Activated naive CD8-positive, alpha-beta T cell treated with anti-CD3 and anti-CD28 coated beads, Interleukin-2, amount 10 ng/mL, durations not matched to agents 7 days and 5 days (primary cell): Measurements from ENCODE around the gene TBL1XR1. TPM values are rescaled to one million over a fixed set of nuclear protein-coding genes. Genes with fewer than 3 reads are reported as not detected.

ENCODE experiments used
- ATAC-seq: fragments of 150-1000 bp; cut with Tn5 transposase; one replicate; pipeline ENCODE4 v1.10.0; 2021; ENCODE audit warnings: low read depth, moderate library complexity
- POLR2A ChIA-PET: fragments of 350-600 bp; sonication (Branson Sonifier 250); formaldehyde crosslinking; loops from one replicate; lab custom pipeline; 2021; ENCODE audit warnings: antibody characterized with exemption; lab: Charles Lee
- DNase-seq: peaks from one replicate; pipeline ENCODE4 v3.0.0; 2021
- H3K27ac Mint-ChIP-seq: one replicate; pipeline ENCODE4 v1.8.0; 2022; ENCODE audit warnings: mild to moderate bottlenecking, mixed read lengths
- H3K27me3 Mint-ChIP-seq: one replicate; pipeline ENCODE4 v1.8.0; 2022; ENCODE audit warnings: mild to moderate bottlenecking, moderate library complexity, mixed read lengths
- H3K36me3 Mint-ChIP-seq: one replicate; pipeline ENCODE4 v1.8.0; 2021; ENCODE audit warnings: mild to moderate bottlenecking, mixed read lengths
- H3K4me1 Mint-ChIP-seq: one replicate; pipeline ENCODE4 v1.8.0; 2021; ENCODE audit warnings: mixed read lengths
- H3K4me3 Mint-ChIP-seq: one replicate; pipeline ENCODE4 v1.8.0; 2022; ENCODE audit warnings: mild to moderate bottlenecking, moderate library complexity, mixed read lengths
- H3K9me3 Mint-ChIP-seq: one replicate; pipeline ENCODE4 v1.8.0; 2021; ENCODE audit warnings: mixed read lengths
- total RNA-seq, 2 experiments: library from RNA; stranded (reverse); gene quantifications; one replicate each; pipeline ENCODE4 v1.2.3, GENCODE V29; 2021

Gene TBL1XR1
- total RNA-seq, 2 experiments from 2014 or later: 176 TPM

DNA sequence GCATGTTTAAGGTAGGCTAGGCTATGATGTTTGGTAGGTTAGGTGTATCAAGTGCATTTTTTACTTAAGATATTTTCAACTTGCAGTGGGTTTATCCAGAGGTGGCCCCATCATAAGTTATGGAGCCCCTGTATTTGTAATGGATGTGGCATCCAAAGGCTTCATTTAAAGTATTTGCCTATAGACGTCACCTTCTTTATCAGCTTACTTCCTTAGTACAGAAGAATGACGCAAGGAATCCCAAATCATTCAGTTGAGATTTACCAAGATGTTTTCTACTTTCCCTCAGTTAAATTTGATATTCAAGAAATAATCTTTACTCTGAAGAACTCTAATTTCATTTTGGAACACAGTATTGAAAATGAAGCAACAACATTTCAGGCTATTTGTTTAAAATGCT, 201.3 kb downstream of the TBL1XR1 start:
- ATAC-seq (no peak), DNase-seq (no peak)
- POLR2A ChIA-PET: no interaction called here
- H3K9me3 Mint-ChIP-seq: peaks cover 12% of the 10 kb centered on the region
- H3K4me1 Mint-ChIP-seq: no peaks in the 10 kb centered on the region
- no peak overlapping the region for H3K27ac Mint-ChIP-seq
- H3K4me3 Mint-ChIP-seq: no peak overlapping the region
- H3K27me3 Mint-ChIP-seq: no peaks in the 10 kb centered on the region
- H3K36me3 Mint-ChIP-seq: peaks cover 7% of the 10 kb centered on the region

DNA sequence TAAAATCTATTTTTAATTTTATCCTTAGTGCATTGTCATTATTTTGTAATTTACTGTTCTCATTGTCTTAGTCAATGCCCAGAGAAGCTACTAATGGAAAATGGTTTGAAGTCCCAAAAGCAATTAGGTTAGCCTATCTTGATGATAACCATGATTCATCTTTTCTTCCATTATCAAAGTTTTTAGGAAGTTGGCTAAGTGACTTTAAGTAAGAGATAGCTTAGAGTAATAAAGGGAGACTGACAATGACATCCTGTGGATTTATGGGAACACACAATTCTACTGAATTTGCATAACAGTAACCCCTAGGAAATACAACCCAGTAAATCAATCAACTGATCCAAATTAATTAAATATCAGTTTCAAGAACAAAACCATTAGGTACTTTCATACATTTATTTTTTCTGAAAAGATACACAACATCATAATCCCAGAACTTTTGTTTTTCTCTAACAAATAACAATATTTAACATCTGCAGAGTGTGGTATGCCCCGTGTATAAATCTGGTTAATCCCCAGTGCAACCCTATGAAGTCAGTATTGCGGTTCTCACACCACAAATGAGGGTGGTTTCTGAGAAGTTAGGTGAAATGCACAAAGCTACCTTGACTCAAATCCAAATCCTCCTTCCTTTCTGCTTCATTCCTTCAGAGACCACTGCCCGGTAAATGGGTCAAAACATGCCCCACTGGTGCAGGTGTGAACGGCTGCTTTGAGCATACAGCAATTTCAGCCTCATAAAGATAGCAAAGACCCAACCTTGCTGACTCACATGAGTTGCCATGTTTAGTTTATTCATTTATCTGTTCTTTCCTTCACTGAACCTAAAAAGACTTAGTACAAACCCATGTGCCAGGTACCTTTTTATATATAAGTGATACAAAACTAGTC, 202.1 kb downstream of the TBL1XR1 start:
- ATAC-seq (no peak), DNase-seq (no peak)
- POLR2A ChIA-PET: no interaction called here
- peaks cover under 1% of the 10 kb centered on the region for H3K36me3 Mint-ChIP-seq
- no peaks in the 10 kb centered on the region for H3K27me3 Mint-ChIP-seq
- H3K27ac Mint-ChIP-seq: no peak overlapping the region
- H3K4me3 Mint-ChIP-seq: no peak overlapping the region
- H3K9me3 Mint-ChIP-seq: peaks cover 5% of the 10 kb centered on the region
- H3K4me1 Mint-ChIP-seq: no peaks in the 10 kb centered on the region

GRCh38 chr3:176994393-176994792, 202.9 kb downstream of the TBL1XR1 start:
- Mint-ChIP-seq H3K4me1 (no peaks in the 10 kb centered on the region), H3K4me3 (no peak overlapping the region), H3K27ac (no peak overlapping the region), H3K27me3 (no peaks in the 10 kb centered on the region), H3K36me3 (no peaks in the 10 kb centered on the region), H3K9me3 (peaks cover 5% of the 10 kb centered on the region)
- POLR2A ChIA-PET: no interaction called here
- ATAC-seq (no peak), DNase-seq (no peak)

DNA sequence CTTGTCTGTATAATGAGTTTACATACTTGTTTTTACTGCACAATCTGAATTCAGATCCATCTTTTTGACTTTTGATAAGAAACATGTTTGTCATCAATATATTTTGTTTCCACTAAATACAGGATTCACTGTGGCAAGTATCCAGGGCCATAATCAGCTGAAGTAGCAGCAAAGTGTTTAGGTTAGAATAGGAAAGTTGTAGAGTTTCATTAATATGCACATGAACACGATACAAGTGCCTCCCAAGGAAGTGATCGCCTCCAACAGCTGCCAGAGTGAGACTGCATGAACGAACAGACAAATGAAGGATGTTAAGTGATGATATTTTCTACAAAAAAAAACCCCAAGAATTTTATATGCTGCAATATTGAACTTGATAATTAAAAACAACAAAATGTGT, 204.3 kb downstream of the TBL1XR1 start:
- peaks cover 5% of the 10 kb centered on the region for H3K9me3 Mint-ChIP-seq
- H3K4me3 Mint-ChIP-seq: no peak overlapping the region
- DNase-seq (no peak), ATAC-seq (no peak)
- POLR2A ChIA-PET: no interaction called here
- H3K4me1 Mint-ChIP-seq: no peaks in the 10 kb centered on the region
- H3K36me3 Mint-ChIP-seq: no peaks in the 10 kb centered on the region
- no peak overlapping the region for H3K27ac Mint-ChIP-seq
- H3K27me3 Mint-ChIP-seq: no peaks in the 10 kb centered on the region

- DNase-seq: no peak
- Mint-ChIP-seq H3K27ac (no peak overlapping the region), H3K27me3 (no peaks in the 10 kb centered on the region), H3K36me3 (no peaks in the 10 kb centered on the region), H3K9me3 (peaks cover 5% of the 10 kb centered on the region), H3K4me1 (no peaks in the 10 kb centered on the region), H3K4me3 (no peak overlapping the region)
- ATAC-seq: no peak
- POLR2A ChIA-PET: no interaction called here
Observed at GRCh38 chr3:176992565-176992964, 204.7 kb downstream of the TBL1XR1 start.

GRCh38 chr3:176988795-176989194, 208.5 kb downstream of the TBL1XR1 start:
- no peaks in the 10 kb centered on the region for H3K27me3 Mint-ChIP-seq
- POLR2A ChIA-PET: no interaction called here
- no peaks in the 10 kb centered on the region for H3K4me1 Mint-ChIP-seq
- H3K9me3 Mint-ChIP-seq: peaks cover 5% of the 10 kb centered on the region
- H3K27ac Mint-ChIP-seq: no peak overlapping the region
- DNase-seq (no peak), ATAC-seq (no peak)
- no peak overlapping the region for H3K4me3 Mint-ChIP-seq
- peaks cover 2% of the 10 kb centered on the region for H3K36me3 Mint-ChIP-seq

DNA sequence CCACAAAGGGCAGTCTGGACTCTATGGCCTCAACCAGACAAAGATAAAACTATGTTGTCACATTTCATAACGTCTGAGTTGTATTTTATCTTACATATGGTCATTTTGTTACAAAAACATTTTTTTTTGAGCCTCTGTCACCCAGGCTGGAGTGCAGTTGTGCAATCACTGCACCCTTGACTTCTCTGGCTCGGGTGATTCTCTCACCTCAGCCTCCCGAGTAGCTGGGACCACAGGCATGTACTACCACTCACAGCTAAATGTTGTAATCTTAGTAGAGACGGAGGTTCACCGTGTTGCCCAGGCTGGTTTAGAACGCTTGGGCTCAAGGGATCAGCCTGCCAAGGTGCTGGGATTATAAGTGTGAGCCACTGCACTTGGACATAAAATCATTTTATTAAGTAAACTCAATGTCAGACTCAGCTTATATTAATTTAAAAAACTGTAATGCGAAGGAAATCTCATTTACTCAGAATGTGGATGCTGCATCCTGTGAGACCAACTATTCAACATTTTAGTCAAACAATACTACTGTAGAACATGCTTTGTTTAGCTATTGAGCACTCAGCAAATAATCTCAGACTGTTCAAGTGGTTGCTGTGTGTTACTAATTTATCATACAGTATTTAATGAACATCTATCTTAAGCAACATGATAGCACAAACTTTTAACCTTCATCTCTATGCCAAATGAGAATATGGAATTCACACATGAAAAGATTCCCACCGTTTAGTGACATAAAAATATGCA, 209.2 kb downstream of the TBL1XR1 start:
- Mint-ChIP-seq H3K4me3 (no peak overlapping the region), H3K9me3 (peaks cover 5% of the 10 kb centered on the region), H3K36me3 (peaks cover 2% of the 10 kb centered on the region), H3K4me1 (no peaks in the 10 kb centered on the region), H3K27ac (no peak overlapping the region), H3K27me3 (no peaks in the 10 kb centered on the region)
- POLR2A ChIA-PET: no interaction called here
- ATAC-seq (no peak), DNase-seq (no peak)

DNA sequence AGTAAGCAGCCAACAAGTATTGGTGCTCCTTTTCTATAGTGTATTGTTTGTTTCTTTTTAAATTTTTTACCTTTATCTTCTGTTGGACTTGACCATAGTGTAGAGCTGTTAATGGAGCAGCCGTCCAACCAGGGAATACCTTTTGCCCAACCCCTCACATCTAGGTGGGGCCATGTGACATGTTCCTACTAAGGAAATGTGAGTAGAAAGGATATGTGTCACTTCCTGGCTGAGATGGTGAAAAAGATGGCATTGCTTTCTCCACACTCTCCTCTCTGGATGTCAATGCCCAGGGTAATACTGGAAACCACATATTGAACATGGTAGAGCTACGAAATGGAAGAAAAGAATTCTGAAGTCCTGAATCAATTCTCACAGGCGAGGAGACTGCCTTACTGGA, 218.8 kb downstream of the TBL1XR1 start:
- Mint-ChIP-seq H3K4me1 (peaks cover 3% of the 10 kb centered on the region), H3K36me3 (peaks cover 2% of the 10 kb centered on the region), H3K27me3 (no peaks in the 10 kb centered on the region), H3K9me3 (peaks cover 11% of the 10 kb centered on the region), H3K27ac (no peak overlapping the region), H3K4me3 (no peak overlapping the region)
- DNase-seq: no peak
- no peak for ATAC-seq
- POLR2A ChIA-PET: no interaction called here

GRCh38 chr3:176977331-176977730, 220.0 kb downstream of the TBL1XR1 start:
- ATAC-seq: no peak

GRCh38 chr3:176976586-176976985, 220.7 kb downstream of the TBL1XR1 start:
- DNase-seq (no peak), ATAC-seq (no peak)
- no peaks in the 10 kb centered on the region for H3K27me3 Mint-ChIP-seq
- peaks cover 1% of the 10 kb centered on the region for H3K36me3 Mint-ChIP-seq
- peaks cover 5% of the 10 kb centered on the region for H3K9me3 Mint-ChIP-seq
- H3K4me3 Mint-ChIP-seq: no peak overlapping the region
- POLR2A ChIA-PET: no interaction called here
- no peak overlapping the region for H3K27ac Mint-ChIP-seq
- H3K4me1 Mint-ChIP-seq: peaks cover 8% of the 10 kb centered on the region

More at GRCh38 chr3:176977331-176977730, 220.0 kb downstream of the TBL1XR1 start:
- peaks cover 3% of the 10 kb centered on the region for H3K4me1 Mint-ChIP-seq
- POLR2A ChIA-PET: no interaction called here
- H3K36me3 Mint-ChIP-seq: peaks cover 2% of the 10 kb centered on the region
- peaks cover 11% of the 10 kb centered on the region for H3K9me3 Mint-ChIP-seq
- DNase-seq: no peak
- H3K27ac Mint-ChIP-seq: no peak overlapping the region
- no peaks in the 10 kb centered on the region for H3K27me3 Mint-ChIP-seq
- no peak overlapping the region for H3K4me3 Mint-ChIP-seq

- DNase-seq: no peak
- peaks cover 11% of the 10 kb centered on the region for H3K4me1 Mint-ChIP-seq
- no peak overlapping the region for H3K4me3 Mint-ChIP-seq
- no peak for ATAC-seq
- H3K27ac Mint-ChIP-seq: no peak overlapping the region
- H3K36me3 Mint-ChIP-seq: peaks cover 1% of the 10 kb centered on the region
- H3K27me3 Mint-ChIP-seq: no peaks in the 10 kb centered on the region
- H3K9me3 Mint-ChIP-seq: peaks cover 3% of the 10 kb centered on the region
- POLR2A ChIA-PET: no interaction called here
Observed at GRCh38 chr3:176974279-176974678, 223.0 kb downstream of the TBL1XR1 start.

DNA sequence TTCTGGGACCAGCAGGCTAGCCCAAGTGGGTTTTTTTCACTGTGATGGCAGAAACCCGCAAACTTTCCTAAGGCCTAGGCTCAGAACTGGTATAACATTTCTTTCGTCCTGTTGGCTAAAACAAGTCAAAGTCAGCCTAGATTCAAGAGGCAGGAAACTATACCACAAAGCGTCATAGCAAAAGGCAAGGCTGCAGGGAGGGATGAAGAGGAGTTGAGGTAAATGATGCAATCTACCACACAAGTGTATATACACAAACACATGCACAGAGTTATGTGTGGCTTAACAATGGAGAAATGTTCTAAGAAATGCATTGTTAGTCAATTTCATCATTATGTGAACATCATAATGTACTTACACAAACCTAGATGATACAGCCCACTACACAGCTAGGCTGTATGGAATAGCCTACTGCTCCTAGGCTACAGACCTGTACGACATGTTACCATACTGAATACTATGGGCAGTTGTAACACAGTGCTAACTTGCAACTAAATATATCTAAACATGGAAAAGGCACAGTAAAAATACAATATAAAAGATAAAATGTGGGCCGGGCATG, 225.6 kb downstream of the TBL1XR1 start:
- H3K27ac Mint-ChIP-seq: peak overlapping the region; percentile 80
- DNase-seq: peak; percentile 26
- H3K27me3 Mint-ChIP-seq: no peaks in the 10 kb centered on the region
- peaks cover 8% of the 10 kb centered on the region for H3K4me1 Mint-ChIP-seq
- peak; percentile 93 for ATAC-seq
- H3K4me3 Mint-ChIP-seq: peak overlapping the region; percentile 54
- POLR2A ChIA-PET: interaction anchor here (0.7 kb wide), 1 partner anchor 22 kb away, joined by 4 read pairs; no protein-coding TSS in a partner anchor
- H3K9me3 Mint-ChIP-seq: no peaks in the 10 kb centered on the region
- H3K36me3 Mint-ChIP-seq: peaks cover 1% of the 10 kb centered on the region

GRCh38 chr3:176970770-176971169, 226.5 kb downstream of the TBL1XR1 start:
- no peaks in the 10 kb centered on the region for H3K27me3 Mint-ChIP-seq

More at GRCh38 chr3:176970770-176971169, 226.5 kb downstream of the TBL1XR1 start:
- ATAC-seq (no peak), DNase-seq (no peak)
- POLR2A ChIA-PET: no interaction called here
- Mint-ChIP-seq H3K9me3 (no peaks in the 10 kb centered on the region), H3K4me1 (peaks cover 11% of the 10 kb centered on the region), H3K36me3 (peaks cover 1% of the 10 kb centered on the region), H3K4me3 (no peak overlapping the region), H3K27ac (no peak overlapping the region)
